Kidney tubule cell (primary cell): ENCODE data around the gene OR5W2.
A peak's percentile ranks its signal among the peaks of the same experiment; 100 is the strongest.
"Not testable (repeated sequence)": the region's sequence is repeated elsewhere in the genome, so short reads cannot be mapped to it uniquely, and the experiment has no call there.

Source experiments
- DNase-seq: peaks from one replicate; pipeline ENCODE4 v3.0.0-alpha.2; 2018; ENCODE audit warnings: low spot score

The OR5W2 gene

DNA sequence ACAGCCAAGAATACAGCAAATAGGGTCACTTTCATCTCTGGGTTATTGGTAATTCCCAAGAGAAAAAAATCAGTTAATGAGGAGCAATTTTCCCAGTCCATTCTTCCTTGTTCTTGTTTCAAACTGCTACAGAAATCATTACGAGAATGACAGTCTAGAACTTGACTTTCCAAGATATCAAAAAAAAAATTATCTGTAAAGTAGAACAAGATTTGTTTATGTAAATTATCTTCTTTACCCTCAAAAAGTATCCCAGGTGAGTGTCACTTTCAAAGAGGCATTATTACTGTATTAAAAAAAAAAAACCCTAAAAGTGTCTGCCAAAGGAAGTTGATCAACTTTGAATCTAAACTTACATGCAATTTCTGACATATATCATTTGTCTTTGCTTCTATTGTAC, at the start of gene OR5W2:
Gene OR5W2, minus strand, starts transcription at position 101 of the 400 bp plus-strand sequence. Its CDS starts 0 bp downstream, at position 101.
- no peak for DNase-seq

DNA sequence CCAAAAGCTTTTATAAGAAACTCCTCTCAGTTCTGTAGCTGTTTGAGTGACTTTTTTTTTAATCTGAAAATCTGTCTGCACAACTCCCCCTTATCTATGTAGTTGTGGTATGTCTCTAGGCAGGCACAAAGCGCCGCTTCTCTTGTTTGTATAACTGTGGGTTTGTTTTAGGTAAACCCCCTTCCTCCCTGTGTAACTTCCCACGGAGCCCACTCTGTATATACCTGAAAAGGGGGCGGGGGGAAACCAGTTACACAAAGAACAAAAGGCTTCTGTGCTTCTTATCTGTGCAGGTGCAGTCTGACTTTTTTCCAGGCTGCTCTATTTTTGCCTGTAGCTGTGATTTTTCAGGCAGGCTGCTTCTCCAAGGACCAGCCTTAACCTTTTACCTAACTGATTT, 42.1 kb upstream of the OR5W2 start:
- no peak for DNase-seq

DNA sequence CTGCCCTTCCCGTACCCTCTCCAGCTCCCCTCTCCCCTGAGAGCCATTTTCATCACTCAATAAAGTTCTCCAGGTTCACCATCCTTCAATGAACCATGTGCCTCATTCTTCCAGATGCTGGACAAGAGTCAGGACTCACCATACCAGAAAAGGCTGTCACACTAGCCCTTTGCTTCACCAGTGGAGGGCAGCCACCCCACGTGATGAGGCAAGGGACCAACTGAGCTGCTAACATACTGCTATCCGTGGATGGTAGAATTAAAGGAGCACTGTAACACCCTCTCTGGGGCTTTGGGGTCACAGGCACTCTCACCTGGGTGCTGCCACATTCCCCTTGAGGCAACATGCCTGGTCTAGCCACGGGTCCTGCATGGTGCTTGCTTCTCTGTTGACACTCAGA, 34.9 kb upstream of the OR5W2 start:
- no peak for DNase-seq

DNA sequence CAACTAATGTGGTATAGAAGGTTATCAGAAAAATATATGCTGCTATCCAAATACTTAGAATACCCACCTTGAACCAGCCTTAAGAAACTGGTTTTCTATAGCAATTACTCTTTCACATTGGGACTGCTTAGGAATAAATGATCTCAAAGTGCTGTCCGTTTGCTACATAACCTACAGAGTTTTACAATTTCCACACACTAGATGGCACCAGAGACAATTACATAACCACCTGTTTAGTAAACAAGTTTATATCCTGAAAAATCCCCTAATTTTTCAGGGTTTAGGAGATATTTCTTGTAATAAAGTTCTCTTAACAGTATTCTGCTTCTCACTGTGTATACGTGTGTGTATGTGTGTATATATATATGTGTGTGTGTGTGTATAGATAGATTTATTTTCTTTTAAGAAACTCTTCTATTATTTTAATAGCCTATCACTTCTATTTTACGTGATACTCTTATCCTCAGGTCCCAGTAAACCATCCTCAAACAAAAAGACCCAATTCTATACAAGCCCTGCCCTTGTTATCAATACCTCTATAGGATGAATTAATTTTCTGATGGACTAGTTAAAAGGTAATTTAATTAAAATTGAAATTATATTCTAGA, 28.5 kb upstream of the OR5W2 start:
- DNase-seq = peak; percentile 35

DNA sequence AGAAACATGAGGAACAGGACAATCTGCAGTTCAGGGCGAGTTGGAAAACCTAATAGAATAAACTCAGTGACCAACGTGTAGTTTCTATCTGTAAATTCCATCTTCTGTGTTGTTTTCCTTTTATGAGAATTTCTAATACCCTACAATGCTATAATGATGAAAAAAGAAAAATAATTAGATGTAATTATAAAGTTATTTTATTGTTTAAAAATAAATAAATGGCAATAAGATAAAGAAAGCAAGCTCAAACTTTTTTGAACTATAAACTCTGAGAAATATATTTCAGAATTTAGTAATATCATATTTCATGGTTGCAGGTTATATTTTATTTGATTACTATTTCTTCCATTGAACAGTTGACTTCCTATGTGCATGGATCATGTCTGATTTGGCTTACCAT, 21.9 kb upstream of the OR5W2 start, which contains the start of gene OR5I1:
Gene OR5I1, minus strand, starts transcription at position 101 of the 400 bp plus-strand sequence. Its CDS starts 0 bp downstream, at position 101.
- no peak for DNase-seq

DNA sequence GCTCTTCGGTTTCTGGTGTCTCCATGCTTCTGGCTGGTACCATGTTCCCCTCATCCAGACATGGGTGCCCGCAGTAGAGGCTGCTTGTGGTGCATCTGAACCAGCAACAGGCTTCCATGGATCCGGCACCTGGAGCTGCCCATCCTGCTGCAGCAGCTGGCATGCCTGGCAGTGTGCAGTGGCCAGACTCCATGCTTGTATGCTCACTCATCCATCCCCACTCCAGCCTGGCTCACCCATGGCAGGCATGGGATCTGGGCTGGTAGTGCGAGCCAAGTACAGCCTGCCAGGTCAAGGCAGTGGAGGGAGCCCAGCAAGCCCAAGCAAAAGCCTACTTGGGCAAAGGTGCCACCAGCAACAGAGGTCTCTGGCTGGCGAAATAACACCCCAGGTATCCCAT, 6.2 kb upstream of the OR5W2 start:
- DNase-seq = no peak

DNA sequence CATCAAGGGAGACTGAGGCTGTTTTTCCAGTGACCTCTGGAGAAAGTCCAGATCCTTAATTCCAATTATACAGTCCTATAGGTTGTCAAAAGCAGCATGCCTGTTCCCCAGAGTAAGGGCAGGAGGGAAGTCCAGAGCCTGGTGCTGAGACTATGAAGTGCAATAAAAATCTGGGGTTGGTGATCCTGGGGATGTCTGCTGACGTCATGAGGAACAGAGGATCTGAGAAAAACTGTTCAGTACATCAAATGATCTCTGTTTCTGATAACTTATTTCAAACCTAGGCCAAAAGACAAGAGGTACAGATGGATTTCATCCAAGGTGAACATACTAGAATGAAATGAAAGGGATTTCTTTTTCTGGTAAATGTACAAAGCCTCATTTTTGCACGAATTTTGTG, 12.1 kb downstream of the OR5W2 start:
- DNase-seq = no peak

DNA sequence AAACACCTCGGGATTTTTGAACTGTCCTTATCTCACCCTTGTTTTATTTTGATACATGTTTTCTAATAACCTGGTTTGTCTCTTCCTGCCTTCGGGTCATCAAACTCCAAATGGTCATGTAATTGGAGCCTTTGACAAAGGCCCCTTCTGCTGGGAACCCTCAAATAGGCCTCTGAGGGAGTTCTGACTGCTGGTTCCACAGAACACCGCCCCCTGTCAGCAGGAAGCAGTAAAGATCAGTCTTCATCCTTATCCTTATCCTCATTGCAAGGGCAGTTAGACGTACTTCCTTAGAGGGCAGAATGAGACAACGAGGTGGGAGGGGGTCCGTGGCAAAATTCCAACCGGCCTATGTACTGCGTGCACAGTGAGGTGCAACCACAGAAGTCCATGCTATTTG, 19.2 kb downstream of the OR5W2 start:
- DNase-seq = no peak

DNA sequence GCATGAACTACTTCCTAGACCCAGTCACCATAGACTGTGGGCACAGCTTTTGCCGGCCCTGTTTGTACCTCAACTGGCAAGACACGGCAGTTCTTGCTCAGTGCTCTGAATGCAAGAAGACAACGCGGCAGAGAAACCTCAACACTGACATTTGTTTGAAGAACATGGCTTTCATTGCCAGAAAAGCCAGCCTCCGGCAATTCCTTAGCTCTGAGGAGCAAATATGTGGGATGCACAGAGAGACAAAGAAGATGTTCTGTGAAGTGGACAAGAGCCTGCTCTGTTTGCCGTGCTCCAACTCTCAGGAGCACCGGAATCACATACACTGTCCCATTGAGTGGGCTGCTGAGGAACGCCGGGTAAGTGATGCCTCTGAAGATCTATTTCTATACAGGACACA, 28.9 kb downstream of the OR5W2 start:
- not testable (repeated sequence) for DNase-seq

DNA sequence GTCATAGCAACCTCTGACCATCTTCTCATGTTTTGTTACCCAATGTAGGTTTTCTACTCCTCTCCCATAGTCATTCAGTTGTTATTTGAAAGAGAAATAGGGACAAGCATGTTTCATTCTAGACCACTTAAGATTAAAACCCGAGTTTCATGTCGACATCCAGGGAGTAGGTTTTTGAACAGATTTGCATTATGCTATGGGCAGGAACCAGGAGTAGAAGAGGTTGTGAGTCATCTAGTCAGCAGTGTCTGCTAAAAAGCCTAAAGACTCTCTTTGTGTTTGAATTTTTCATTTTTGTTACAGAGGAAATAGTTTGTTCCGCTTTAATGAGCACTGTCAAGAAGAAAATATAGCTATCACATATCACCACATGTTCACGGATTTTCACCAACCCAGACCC, 29.4 kb downstream of the OR5W2 start:
- not testable (repeated sequence) for DNase-seq

DNA sequence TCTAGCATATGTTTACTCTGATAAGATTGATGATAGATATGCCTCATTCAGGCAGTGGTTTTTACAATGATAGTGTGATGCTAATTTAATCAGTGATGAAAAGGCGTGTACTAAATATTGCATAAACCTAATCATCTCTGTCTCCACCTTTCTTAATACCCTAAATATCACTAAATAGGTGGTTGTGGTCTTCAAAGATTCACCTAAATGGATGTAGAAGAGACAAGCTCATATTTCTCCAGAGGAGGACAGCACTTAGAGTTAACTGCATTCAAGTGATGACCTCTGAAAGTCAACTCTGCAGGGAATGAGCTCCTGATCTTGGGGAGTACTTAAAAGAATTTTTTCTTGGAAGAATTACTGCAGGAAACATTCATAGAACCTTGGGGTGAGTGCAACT, 31.4 kb downstream of the OR5W2 start, which contains the start of gene TRIM51:
Gene TRIM51, plus strand, starts transcription at position 301 of the 400 bp plus-strand sequence. CDS start 2,132 bp downstream, outside the sequence.
- not testable (repeated sequence) for DNase-seq

DNA sequence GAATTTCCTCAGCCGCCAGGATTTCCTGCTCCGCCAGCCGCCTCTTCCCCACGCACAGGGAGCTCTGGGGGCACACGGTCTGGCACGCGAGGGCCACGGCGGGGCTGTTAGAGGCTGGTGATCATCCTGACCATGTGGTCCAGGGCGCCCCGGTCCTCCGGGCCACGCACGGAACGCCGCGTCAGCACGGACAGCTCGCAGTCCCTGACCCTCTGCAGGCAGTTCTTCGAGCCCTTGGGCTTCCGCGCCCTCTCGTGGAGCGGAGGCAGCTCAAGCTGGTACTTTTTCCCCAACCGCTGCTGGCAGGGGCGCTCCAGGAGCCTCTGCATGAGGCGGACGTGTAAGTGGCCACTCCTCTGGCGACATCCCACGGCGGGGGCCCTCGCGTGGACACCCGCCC, 41.2 kb downstream of the OR5W2 start:
- not testable (repeated sequence) for DNase-seq

DNA sequence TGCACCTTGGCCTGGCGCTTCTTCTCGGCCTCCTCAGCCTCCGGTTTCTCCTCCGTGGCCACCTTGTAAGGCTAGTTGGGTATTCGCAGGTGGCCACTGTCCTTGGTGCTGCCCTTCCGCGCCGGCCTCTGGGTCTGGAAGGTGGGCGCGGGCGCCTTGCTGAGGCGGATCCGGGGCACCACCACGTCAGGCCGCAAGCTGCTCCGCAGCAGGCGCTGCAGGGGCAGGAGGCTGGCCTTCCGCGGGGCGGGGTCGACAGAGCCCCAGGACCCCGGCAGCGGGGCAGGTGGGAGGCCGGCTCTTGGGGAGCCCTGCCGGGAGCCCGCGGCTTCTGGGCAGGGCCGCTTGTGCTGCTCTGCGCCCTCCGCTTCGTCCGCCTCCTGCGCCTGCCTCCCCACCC, 41.7 kb downstream of the OR5W2 start:
- DNase-seq = not testable (repeated sequence)

DNA sequence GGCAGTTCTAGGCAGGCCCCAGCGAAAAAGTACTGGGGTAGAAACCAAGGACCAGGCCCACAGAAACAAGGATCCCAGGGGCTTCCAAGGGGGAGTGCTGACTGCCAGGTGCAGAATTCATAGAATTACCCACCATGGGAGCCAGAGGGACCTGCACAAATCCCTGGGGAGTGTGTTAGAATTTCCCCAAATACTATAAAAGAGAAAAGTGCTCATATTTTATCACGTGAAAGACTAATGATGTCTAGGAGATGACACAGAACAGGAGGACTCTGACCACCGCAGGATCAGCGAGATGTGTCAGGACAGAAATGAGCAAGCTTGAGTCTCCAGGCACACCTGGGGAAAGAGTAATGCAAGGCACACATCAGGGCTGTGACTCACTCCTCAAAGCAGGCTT, 47.0 kb downstream of the OR5W2 start:
- DNase-seq = not testable (repeated sequence)
